Measurements from ENCODE around the gene SLC28A2.

Gene SLC28A2

DNA sequence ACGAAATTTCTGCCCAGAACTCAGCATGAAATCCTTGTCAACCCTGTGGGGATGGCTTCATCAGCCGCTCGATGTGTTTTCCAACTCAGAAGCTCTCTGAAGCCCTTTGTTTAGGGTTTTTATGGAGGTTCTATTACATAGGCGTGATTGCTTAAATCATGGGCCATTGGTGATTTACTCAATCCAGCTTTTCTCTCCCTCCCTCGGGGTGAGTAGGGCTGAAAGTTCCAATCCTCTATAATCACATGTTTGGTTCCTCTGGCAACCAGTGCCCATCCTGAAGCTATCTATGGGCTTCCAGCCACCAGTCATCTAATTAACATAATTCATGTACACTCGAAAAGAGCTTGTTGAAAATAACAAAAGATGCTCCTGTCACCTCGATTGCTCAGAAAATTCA is 74.7 kb downstream of the SLC28A2 start:
- DNase-seq (ENCODE audit: low read depth), result no peak
